ENCODE measurements around the gene PHACTR4.

The PHACTR4 gene

GRCh38 chr1:28428990-28429520, 59.5 kb downstream of the PHACTR4 start:
- POLR2A ChIA-PET = interaction anchor here (0.8 kb wide), 1 partner anchor 78 kb away, joined by 4 read pairs; no protein-coding TSS in a partner anchor
- no peak for TF ChIP-seq L3MBTL2 (conservative IDR thresholded peaks at IDR 0.05)
- TF ChIP-seq SUZ12 (IDR thresholded peaks at IDR 0.05) = no peak
- TF ChIP-seq FOXA1 (IDR thresholded peaks at IDR 0.05) = no peak
- DNase-seq (ENCODE audit: extremely low spot score) = no peak
- CTCF ChIA-PET = no interaction called here

- ChIA-PET POLR2A (interaction anchor here (1.1 kb wide), 1 partner anchor 69 kb away, joined by 3 read pairs; the partner anchor contains the start of gene RCC1), CTCF (interaction anchor here (0.6 to 1.1 kb wide), 3 partner anchors 12 to 28 kb away, joined by 3 to 4 read pairs (median 3); no protein-coding TSS in a partner anchor)
- no peak for TF ChIP-seq CTBP1 (IDR thresholded peaks at IDR 0.05; ENCODE audit: borderline replicate concordance)
- TF ChIP-seq BHLHE40 (IDR thresholded peaks at IDR 0.05; ENCODE audit: borderline replicate concordance) = no peak
- TF ChIP-seq SUZ12 (IDR thresholded peaks at IDR 0.05) = no peak
- no peak for DNase-seq (ENCODE audit: extremely low spot score)
Measured at GRCh38 chr1:28436211-28436769, 66.8 kb downstream of the PHACTR4 start.

- POLR2A ChIA-PET = interaction anchor here (0.6 to 1.5 kb wide), 5 partner anchors 16 to 109 kb away, joined by 3 read pairs; partner anchors contain the start of genes MED18 and RCC1
- TF ChIP-seq ELF4 (IDR thresholded peaks at IDR 0.05) (no peak), SUZ12 (IDR thresholded peaks at IDR 0.05) (no peak), FOXA1 (IDR thresholded peaks at IDR 0.05) (no peak), ZNF384 (IDR thresholded peaks at IDR 0.05) (no peak), SP1 (IDR thresholded peaks at IDR 0.05) (no peak), LEF1 (IDR thresholded peaks at IDR 0.05; ENCODE audit: borderline replicate concordance) (no peak)
- CTCF ChIA-PET = interaction anchor here (0.6 kb wide), 2 partner anchors 9 to 51 kb away, joined by 3 to 5 read pairs; no protein-coding TSS in a partner anchor
- DNase-seq (ENCODE audit: extremely low spot score) = no peak
Measured at GRCh38 chr1:28437264-28437923, 67.9 kb downstream of the PHACTR4 start.

- CTCF ChIA-PET = interaction anchor here (0.6 kb wide), 1 partner anchor 10 kb away, joined by 5 read pairs; no protein-coding TSS in a partner anchor
- DNase-seq (ENCODE audit: extremely low spot score) = peak; percentile 61
- TF ChIP-seq PKNOX1 (IDR thresholded peaks at IDR 0.05) = peak; percentile 74
- no peak for TF ChIP-seq CTBP1 (IDR thresholded peaks at IDR 0.05; ENCODE audit: borderline replicate concordance)
- POLR2A ChIA-PET = interaction anchor here (0.6 to 1.5 kb wide), 4 partner anchors 17 to 109 kb away, joined by 3 read pairs; partner anchors contain the start of gene MED18
Measured at GRCh38 chr1:28437924-28438699, 68.6 kb downstream of the PHACTR4 start.

GRCh38 chr1:28439320-28439719, 69.8 kb downstream of the PHACTR4 start:
- no peak for DNase-seq (ENCODE audit: extremely low spot score)
- ChIA-PET CTCF (interaction anchor here (0.6 to 0.7 kb wide), 2 partner anchors 76 to 366 kb away, joined by 3 to 6 read pairs; no protein-coding TSS in a partner anchor), POLR2A (no interaction called here)
- TF ChIP-seq FOXK2 (IDR thresholded peaks at IDR 0.05) (no peak), L3MBTL2 (conservative IDR thresholded peaks at IDR 0.05) (no peak), ELF4 (IDR thresholded peaks at IDR 0.05) (no peak), FOXM1 (IDR thresholded peaks at IDR 0.05; ENCODE audit: borderline replicate concordance) (no peak), CTBP1 (IDR thresholded peaks at IDR 0.05; ENCODE audit: borderline replicate concordance) (no peak), ARNT (IDR thresholded peaks at IDR 0.05) (no peak), TARDBP (IDR thresholded peaks at IDR 0.05) (no peak), NFRKB (IDR thresholded peaks at IDR 0.05) (no peak)

- TF ChIP-seq ELF4 (IDR thresholded peaks at IDR 0.05) (no peak), ARNT (IDR thresholded peaks at IDR 0.05) (no peak), FOXA1 (IDR thresholded peaks at IDR 0.05) (no peak), NFRKB (IDR thresholded peaks at IDR 0.05) (no peak), BHLHE40 (IDR thresholded peaks at IDR 0.05; ENCODE audit: borderline replicate concordance) (no peak), FOXM1 (IDR thresholded peaks at IDR 0.05; ENCODE audit: borderline replicate concordance) (no peak)
- ChIA-PET CTCF (interaction anchor here (0.6 to 1.0 kb wide), 2 partner anchors 20 to 193 kb away, joined by 3 to 4 read pairs; no protein-coding TSS in a partner anchor), POLR2A (no interaction called here)
- no peak for DNase-seq (ENCODE audit: extremely low spot score)
Measured at GRCh38 chr1:28441674-28442073, 72.1 kb downstream of the PHACTR4 start.

- no peak for TF ChIP-seq BHLHE40 (IDR thresholded peaks at IDR 0.05; ENCODE audit: borderline replicate concordance)
- TF ChIP-seq ELF4 (IDR thresholded peaks at IDR 0.05) = no peak
- TF ChIP-seq HDGF (IDR thresholded peaks at IDR 0.05; ENCODE audit: borderline replicate concordance) = no peak
- no peak for TF ChIP-seq LEF1 (IDR thresholded peaks at IDR 0.05; ENCODE audit: borderline replicate concordance)
- no peak for TF ChIP-seq SUZ12 (IDR thresholded peaks at IDR 0.05)
- TF ChIP-seq ARNT (IDR thresholded peaks at IDR 0.05) = no peak
- no peak for TF ChIP-seq FOXK2 (IDR thresholded peaks at IDR 0.05)
- no peak for TF ChIP-seq CTBP1 (IDR thresholded peaks at IDR 0.05; ENCODE audit: borderline replicate concordance)
- TF ChIP-seq L3MBTL2 (conservative IDR thresholded peaks at IDR 0.05) = no peak
- no peak for TF ChIP-seq NFRKB (IDR thresholded peaks at IDR 0.05)
- no peak for TF ChIP-seq SP1 (IDR thresholded peaks at IDR 0.05)
- POLR2A ChIA-PET = no interaction called here
- no peak for DNase-seq (ENCODE audit: extremely low spot score)
- CTCF ChIA-PET = no interaction called here
Measured at GRCh38 chr1:28443550-28443949, 74.0 kb downstream of the PHACTR4 start.
